ENCODE data around the gene STK32C.

STK32C gene
- 5.2 to 8.6 (median 5.5) reads per million in 4 donors for total RNA-seq

- peak; percentile 85 to 91 (median 89) for DNase-seq
Measured at GRCh38 chr10:132307823-132308586, at the start of gene STK32C. Gene STK32C (minus strand): TSS chr10:132307950. CDS start chr10:132307833, 117 bp downstream.

DNA sequence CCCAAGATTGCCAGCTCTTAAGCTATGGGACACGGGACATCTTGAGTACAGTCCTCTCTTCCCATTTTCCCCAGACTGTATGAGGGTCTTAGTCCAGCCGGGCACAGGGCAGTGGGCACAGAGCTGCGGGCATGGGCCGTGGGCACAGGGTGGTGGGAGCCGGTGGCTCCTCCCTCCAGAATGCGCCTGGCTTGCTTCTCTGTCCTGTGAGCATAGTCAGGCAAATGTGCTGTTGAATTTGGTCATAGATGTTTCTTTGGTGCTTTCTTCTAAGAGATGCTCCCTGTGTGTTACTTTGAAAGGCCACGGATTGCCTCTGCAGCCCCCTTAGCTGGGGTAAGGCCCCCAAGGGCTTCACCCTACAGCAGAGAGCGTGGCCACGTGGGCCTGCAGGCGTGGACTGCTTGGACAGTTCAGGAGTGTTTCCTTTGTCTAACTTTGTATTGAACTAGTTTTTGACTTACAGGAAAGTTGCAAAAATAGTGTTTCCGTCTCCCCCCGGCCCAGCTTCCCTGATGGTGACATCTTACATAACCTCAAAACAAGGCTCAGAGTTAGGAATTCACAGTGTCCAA lies 49.0 kb upstream of the STK32C start:
- DNase-seq = no peak

DNA sequence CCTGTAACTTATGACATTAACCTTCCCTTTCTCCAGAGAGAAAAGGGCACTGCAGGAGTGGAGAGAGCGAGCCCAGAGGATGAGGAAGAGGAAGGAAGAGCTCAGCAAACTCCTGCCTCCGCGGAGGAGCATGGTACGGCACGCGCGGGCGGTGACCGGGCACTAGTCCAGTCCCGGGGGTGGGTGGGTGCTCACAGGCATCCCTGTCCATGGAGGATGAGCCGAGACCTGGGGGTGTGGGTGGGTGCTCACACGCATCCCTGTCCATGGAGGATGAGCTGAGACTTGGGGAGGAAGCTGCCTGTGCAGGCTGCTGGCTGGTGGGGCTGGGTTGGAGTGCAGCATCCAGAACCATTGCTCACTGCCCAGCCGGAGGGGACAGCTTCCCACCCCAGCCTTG lies 48.0 kb upstream of the STK32C start:
- no peak for DNase-seq

DNA sequence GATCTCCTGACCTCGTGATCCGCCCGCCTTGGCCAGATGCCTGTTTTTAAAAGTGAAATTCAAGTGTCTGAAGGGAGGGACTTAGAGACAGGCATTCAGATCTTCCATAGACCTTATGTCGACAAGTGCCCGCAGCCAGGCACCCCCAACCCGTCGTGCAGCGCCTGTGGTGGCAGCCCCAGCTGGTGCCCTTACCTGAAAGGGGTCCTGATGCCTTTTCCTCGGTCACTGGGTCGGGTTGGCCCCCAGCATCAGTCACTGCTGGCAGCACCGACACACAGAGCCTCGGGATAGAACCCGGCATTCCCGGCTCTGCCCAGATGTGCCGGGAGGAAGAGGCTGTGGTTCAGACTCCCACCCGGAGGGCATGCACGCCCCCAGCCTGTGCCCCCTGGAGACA lies 47.5 kb upstream of the STK32C start:
- no peak for DNase-seq

- no peak for DNase-seq
Measured at GRCh38 chr10:132354356-132355094, 46.8 kb upstream of the STK32C start.

DNA sequence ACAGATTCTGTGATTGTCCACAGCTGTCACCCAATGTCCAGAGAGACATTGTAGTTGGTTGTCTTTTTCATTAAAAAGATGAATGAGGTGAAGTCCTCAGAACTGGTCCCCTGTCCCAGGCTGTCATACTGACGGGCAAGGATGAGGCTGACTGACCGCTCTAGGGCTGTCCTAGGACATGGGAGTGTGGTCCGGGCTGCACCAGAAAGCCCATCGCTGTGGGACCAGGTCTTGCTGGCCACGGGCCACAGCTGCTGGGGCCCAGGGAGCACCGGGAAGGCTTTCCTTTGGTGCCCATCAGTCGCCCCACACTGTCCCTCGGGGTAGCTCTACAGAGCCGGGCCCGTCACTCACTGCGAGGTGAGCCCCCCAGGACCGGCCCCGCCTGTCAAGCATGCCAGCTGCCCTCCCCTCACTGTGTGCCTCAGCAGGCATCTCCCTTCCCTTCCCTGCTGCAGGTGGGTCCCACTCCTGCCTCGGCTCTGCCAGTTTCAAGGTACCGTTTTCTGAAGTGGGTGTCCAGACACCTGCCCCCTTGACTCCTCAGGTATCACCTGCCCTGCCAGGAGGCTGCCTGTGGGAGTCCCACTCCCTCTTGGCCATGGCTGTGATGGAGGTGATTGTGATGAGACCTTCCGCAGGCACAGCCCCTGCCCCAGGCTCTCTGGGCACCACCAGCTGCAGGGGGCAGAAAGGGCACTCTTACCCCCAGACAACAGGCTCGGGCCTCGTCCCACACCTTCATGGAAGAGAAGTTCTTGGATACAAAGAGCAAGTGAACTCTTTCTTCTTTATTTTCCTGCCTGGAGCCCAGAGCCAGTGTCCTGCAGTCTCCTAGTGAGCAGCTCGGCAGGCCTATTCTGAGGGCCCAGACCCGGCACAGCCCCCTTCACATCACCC lies 46.0 kb upstream of the STK32C start:
- no peak for DNase-seq

DNA sequence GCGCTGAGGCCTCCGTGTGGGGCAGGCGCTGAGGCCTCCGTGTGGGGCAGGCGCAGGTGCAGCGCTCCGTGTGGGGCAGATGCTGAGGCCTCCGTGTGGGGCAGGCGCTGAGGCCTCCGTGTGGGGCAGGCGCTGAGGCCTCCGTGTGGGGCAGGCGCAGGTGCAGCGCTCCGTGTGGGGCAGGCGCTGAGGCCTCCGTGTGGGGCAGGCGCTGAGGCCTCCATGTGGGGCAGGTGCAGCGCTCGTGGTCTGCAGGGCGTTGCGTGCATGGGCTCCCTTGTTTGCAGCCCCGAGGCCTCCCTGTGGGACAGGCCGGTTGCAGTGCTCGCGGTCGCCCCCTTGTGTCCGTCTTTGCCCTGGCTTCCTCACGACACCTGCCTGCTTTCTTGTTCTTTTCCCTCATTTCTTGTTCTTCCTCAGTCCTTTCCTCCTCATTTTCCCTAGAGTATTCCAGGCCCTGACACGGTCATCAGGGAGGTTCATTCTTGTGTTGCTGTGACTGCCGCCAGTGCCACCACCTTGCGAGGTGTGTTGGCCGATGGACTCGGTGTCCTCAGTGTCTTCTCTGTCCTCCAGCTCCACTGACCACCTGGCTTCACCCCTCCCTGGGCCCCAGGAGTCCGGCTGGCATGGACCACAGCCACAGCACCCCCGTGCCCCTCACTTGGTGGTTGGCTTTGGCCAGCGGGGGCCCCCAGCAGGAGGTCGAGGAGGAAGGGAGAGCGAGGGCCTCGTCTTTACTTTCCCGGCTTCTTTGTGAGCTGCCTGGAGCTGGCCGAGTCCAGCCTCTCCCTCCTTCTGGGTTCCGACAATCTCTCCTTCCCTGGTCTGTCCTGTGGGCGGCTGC lies 44.9 kb upstream of the STK32C start:
- DNase-seq = peak in 4 of 5 donors; percentile 51 to 71 (median 60)

DNA sequence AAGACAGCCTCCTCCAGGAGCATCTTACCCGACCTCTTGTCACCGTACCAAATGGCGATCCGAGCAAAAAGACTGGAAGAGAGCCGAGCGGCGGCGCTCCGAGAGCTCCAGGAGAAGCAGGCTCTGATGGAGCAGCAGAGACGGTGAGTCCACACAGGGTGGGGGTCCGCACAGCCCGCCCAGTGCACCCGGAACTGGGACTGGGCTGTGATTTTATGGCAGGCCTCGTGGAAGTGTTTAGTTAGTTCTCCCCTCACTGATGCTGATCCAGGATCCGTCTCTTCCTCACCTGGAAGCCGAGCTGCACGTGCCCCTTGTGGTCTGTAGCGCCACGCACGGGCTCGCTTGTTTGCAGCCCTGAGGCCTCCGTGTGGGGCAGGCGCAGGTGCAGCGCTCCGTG lies 43.9 kb upstream of the STK32C start:
- DNase-seq = no peak

DNA sequence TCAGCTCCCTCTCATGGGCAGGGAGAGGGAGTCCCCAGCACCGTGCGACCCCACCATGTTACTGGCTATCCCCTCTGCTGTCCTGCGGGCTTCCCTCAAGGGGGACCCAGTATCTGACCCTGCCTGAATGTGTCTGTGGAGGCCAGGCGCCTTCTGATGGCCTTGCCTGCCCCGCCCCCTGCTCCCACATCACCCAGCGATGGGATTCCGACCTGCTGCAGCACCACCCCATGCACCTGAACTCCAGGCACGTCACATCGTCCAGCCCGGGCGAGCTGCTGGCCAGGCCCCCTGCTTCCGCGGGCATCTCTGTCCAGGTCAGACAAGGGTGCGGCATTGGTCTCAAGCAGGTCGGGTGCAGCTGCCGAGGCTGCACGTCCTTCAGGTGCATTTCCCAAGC lies 43.2 kb upstream of the STK32C start:
- no peak for DNase-seq

DNA sequence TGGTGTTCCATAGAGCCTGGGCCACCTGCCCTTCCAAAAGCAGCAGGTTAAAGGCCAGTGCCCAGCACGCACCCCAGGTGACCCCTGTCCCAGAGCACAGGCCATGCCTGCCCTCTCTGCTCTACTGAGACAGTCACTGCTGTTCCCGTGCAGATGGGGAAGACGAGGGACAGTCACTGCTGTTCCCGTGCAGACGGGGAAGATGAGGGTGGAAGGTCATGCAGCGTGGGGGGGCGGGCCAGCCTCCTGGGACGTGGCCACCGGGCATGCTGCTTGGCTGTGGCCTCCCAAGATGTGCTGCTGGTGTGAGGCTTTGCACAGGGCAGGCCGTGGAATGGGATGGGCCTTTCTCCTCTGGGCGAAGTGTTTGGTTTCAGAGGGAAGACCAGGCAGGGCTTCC lies 42.6 kb upstream of the STK32C start:
- no peak for DNase-seq

- no peak for DNase-seq
Measured at GRCh38 chr10:132349766-132350165, 42.0 kb upstream of the STK32C start.

GRCh38 chr10:132347931-132348267 lies 40.1 kb upstream of the STK32C start:
- no peak for DNase-seq

DNA sequence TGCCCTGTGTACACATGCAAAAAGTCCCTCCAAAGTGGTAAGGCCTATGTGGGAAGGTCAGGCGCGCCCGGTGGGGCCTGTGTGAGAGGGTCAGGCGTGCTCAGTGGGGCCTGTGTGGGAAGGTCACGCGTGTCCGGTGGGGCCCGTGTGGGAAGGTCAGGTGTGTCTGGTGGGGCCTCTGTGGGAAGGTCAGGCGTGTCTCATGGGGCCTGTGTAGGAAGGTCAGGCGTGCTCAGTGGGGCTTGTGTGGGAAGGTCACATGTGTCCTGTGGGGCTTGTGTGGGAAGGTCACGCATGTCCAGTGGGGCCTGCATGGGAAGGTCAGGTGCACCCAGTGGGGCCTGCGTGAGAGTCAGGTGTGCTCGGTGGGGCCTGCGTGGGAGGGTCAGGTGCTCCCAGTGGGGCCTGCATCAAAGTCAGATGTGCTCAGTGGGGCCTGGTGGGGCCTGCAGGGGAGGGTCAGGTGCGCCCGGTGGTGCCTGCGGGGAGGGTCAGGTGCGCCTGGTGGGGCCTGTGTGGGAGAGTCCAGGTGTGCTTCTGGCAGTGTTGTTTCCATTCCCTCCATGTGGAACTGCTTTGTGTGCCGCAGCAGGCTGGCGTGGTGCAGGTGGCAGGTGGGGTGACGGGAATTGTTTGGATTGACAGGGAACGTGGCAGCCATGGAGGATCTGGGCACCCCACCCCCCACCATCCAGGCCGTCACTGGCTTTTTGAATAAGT lies 39.6 kb upstream of the STK32C start:
- DNase-seq = no peak

- no peak for DNase-seq
Measured at GRCh38 chr10:132346806-132347205, 39.1 kb upstream of the STK32C start.

DNA sequence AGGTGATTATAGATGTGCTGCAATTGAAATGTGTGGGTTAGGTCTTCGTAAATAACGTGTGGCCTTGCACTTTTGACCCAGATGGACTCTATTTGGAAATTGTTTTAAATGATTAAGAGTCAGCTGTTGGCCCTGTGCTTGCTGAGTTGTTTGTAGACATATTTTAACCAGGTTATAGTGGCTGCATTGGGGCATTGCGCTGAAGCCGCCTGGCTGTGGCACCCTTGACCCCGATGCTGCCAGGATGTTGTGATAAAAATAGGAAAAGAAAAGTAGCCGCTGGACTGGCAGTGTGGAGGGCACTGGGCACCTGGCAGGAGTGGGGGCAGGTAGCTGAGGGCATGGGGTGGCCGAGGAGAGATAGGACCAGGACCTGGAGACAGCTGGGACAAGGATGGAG lies 37.6 kb upstream of the STK32C start:
- no peak for DNase-seq

- no peak for DNase-seq
Measured at GRCh38 chr10:132344386-132344785, 36.6 kb upstream of the STK32C start.

DNA sequence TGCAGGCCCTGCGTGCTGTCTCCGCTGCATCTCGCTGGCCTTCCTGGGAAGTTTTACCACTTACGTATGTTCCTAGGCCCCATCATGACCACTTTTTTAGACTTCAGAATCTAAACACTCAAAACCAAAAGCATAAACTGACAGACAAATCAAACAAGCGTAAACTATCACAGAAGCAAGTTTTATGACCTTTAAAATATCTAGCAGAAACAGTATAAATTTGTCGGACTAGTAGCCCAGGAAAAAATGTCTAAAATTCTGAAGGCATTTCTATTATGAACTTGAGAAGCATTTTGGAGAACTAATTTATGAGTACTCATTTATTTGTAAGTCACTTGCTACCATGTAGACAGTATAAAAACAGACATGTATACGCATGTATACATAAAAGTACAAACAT lies 34.8 kb upstream of the STK32C start:
- DNase-seq = no peak

GRCh38 chr10:132341781-132342180 lies 34.0 kb upstream of the STK32C start:
- DNase-seq = no peak

DNA sequence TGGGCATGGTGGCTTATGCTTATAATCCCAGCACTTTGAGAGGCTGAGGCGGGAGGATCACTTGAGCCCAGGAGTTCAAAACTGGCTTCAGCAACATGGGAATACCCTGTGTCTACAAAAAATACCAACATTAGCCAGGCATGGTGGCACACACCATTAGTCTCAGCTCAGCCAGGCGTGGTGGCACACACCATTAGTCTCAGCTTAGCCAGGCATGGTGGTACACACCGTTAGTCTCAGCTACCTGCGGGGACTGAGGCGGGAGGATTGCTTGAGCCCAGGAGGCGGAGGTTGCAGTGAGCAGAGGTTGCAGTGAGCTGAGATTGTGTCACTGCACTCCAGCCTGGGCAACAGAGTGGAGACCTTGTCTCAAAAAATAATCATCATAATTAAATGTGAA lies 33.3 kb upstream of the STK32C start:
- DNase-seq = no peak

DNA sequence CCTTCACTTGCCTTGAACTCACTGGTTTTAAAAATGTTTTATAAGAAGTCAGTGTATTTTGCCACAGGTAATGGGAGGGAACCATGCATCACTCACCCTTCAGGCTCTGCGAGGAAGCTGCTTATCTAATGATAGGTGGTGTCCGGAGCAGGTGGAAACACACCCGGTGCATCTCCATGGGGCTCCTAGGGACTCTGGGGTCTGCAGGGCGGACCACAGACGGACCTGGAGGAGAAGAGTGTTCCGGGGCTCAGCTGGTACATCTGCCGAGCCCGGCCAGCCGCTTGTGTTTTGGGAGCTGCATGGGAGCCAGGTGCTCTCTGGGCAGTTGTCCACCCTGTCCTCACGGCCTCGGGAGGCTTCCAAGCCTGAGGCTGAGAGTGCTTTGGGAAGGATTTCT lies 31.5 kb upstream of the STK32C start:
- no peak for DNase-seq

- DNase-seq = no peak
Measured at GRCh38 chr10:132338876-132339275, 31.1 kb upstream of the STK32C start.
